Diencephalon (tissue), 1 donor: ENCODE results near the gene RNF43. TPM values are rescaled to one million over a fixed set of nuclear protein-coding genes. Genes with fewer than 3 reads are reported as not detected.

Experiments used
- total RNA-seq: library from RNA; depleted of rRNA; stranded (reverse); fragments of >200 nt; gene quantifications from one replicate; pipeline ENCODE4 v1.2.3, GENCODE V29; 2014

The RNF43 gene
- total RNA-seq = 1.4 TPM

DNA sequence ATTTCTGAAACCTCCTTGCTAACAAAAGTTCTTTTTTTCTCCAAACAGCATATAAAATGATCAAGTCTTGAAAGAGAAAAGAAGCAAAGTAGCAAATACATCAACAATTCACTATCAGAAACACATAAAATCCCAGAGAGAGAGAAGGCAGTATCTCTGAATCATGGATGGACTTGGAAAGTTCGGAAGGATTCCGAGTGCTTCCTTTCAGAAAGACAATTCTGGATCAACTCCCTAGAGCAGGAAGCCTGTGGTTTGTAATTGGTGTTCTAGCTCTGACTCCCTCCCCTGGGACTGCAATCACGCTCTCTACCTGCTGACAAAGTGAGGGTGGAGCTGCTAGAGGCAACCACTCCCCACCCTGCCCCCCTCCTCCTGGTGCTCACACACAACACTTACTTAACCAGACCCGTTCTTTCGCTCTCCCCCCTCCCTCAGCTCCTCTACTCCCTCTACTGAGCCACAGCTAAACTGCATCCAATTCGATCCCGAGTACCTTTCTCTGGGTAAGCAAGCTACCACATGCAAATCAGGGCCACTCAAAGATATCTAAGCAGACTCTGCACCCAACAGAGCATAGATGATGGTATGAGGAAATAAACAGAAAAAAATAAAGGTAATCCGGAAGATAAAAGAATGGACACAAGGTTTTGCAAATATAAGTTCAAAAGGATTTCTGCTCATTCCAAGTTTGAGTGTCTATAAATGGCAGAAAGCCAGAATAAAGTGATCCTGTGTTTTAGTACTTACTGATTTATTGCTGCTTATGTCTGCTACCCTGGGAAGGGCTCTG is at the start of gene RNF43:
Gene RNF43, minus strand, starts transcription at position 235 of the 793 bp plus-strand sequence. CDS start 1,957 bp downstream, outside the sequence.

Other genes starting within 250 kb of the RNF43 start
- not detected for gene EPX, start 224.8 kb downstream of the RNF43 start, total RNA-seq
- 17.5 TPM for gene MKS1, start 198.3 kb downstream of the RNF43 start, total RNA-seq
- 0.23 TPM for gene LPO, start 178.9 kb downstream of the RNF43 start, total RNA-seq
- gene MPO, start 136.6 kb downstream of the RNF43 start, total RNA-seq = 3.5 TPM
- 54.0 TPM for gene TSPOAP1, start 88.7 kb downstream of the RNF43 start, total RNA-seq
- gene SUPT4H1, start 65.3 kb downstream of the RNF43 start, total RNA-seq = 46.8 TPM
- gene HSF5, start 70.9 kb upstream of the RNF43 start, total RNA-seq = 0.23 TPM
- gene MTMR4, start 97.1 kb upstream of the RNF43 start, total RNA-seq = 134 TPM